Psoas muscle (tissue), 8 donors: ENCODE data around the gene FFAR1. TPM values are rescaled to one million over a fixed set of nuclear protein-coding genes. Genes with fewer than 3 reads are reported as not detected.

Source experiments
- ATAC-seq, 4 donors: fragments of 200-7000 bp; cut with Tn5 transposase; one replicate each; pipeline ENCODE4 v1.9.1; 2020; ENCODE audit warnings: moderate library complexity in 3 of 4, mild to moderate bottlenecking in 2 of 4
- DNase-seq, 2 donors: peaks; one replicate each; pipeline ENCODE4 v3.0.0-alpha.2; 2020
- H3K27ac ChIP-seq: fragments of 200-600 bp; one replicate; pipeline ENCODE4 v1.8.0; 2022
- H3K27me3 ChIP-seq, 3 donors: fragments of 200-600 bp in 1 of 3; one replicate each; pipeline versions ENCODE4 v1.6.1 to v1.8.0; 2013 to 2022; ENCODE audit warnings: low read length in 2 of 3, mild to moderate bottlenecking in 2 of 3, moderate library complexity in 1 of 3; ENCODE audit not compliant: insufficient read depth in 3 of 3
- H3K36me3 ChIP-seq, 2 donors: fragments of 200-600 bp in 1 of 2; one replicate each; pipeline versions ENCODE4 v1.6.1 to v1.8.0; 2013 to 2022; ENCODE audit warnings: low read depth in 1 of 2, mild to moderate bottlenecking in 1 of 2, moderate library complexity in 1 of 2; ENCODE audit not compliant: insufficient read depth in 1 of 2
- H3K4me1 ChIP-seq: fragments of 200-600 bp; one replicate; pipeline ENCODE4 v1.8.0; 2022
- H3K4me3 ChIP-seq: fragments of 200-600 bp; one replicate; pipeline ENCODE4 v1.8.0; 2022; ENCODE audit warnings: mild to moderate bottlenecking
- H3K9me3 ChIP-seq: fragments of 200-600 bp; one replicate; pipeline ENCODE4 v1.8.0; 2022
- WGBS, 3 donors: extraction: QIAGEN DNeasy Blood & Tissue Kit; methylation state at CpG; one replicate each; pipeline versions ENCODE4 v1.1.6 to v1.1.7; 2013; 5-methylcytosine and 5-hydroxymethylcytosine counted together
- intact Hi-C, 2 donors: fragments of 100-400 bp; cut with DNase I; formaldehyde crosslinking; loops; one replicate each; pipeline versions ENCODE4 v1.11.0 to v1.14.2; 2022
- polyA plus RNA-seq, 3 donors: library from polyadenylated mRNA; stranded (reverse); fragments of 200-250 nt; gene quantifications; one replicate each; pipeline ENCODE4 v1.2.3, GENCODE V29; 2013
- total RNA-seq, 4 donors: library from RNA; stranded (reverse); fragmentation: NEBNext Ultra II Directional in 2 of 4; extraction: Animal tissue kit (Norgen Biotek cat#: 25700) in 2 of 4; gene quantifications; one replicate each; pipeline versions ENCODE4 v1.2.1 to v1.2.4, GENCODE V29; 2021 to 2023
- TF ChIP-seq, protein P1 (sequence below): fragments of 200-600 bp; IDR thresholded peaks from one replicate; pipeline ENCODE4 v1.8.0; 2022; ENCODE audit warnings: antibody characterized with exemption
- donor health status: healthy with polysubstance abuse.
- donor health status: DM: no; HTN: no; CAD: no; lungs with moderate emphysema.
- donor health status: Bipolar disorder and iron deficiency.
- donor health status: healthy.
- donor health status: DM: yes; HTN: yes; CAD: no.
- donor health status: DM: no; HTN: no; CAD: no.
- donor health status: DM: no; HTN: no; CAD: no.
- donor health status: DM: yes; HTN: yes; CAD: no.

Gene FFAR1
- total and polyA plus RNA-seq, 7 donors: not detected

DNA sequence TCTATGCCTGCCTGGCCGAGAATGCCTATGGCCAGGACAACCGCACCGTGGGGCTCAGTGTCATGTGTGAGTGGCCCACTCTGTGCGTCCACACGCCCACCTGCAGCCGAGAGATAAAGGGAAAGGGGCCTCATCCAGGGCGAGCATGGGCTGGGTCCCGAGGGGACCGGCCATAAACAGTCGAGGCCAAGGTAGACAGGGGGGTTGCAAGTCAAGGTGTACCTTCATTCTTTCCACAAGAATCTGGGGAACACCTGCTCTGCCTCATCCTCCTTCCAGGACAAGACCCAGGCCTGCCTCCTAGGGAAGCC, 47.4 kb upstream of the FFAR1 start:
- Histone ChIP-seq H3K27me3 (peaks cover 0 to 38% (median 7%) of the 10 kb centered on the region in 3 donors), H3K36me3 (no peaks in the 10 kb centered on the region), H3K4me1 (no peaks in the 10 kb centered on the region), H3K27ac (no peak overlapping the region), H3K9me3 (no peaks in the 10 kb centered on the region), H3K4me3 (no peak overlapping the region)
- 63 to 81% (median 69%) methylated on average over 10 of the region's 10 CpGs for WGBS, 3 donors
- DNase-seq (no peak), ATAC-seq (no peak)
- TF ChIP-seq, protein P1, sequence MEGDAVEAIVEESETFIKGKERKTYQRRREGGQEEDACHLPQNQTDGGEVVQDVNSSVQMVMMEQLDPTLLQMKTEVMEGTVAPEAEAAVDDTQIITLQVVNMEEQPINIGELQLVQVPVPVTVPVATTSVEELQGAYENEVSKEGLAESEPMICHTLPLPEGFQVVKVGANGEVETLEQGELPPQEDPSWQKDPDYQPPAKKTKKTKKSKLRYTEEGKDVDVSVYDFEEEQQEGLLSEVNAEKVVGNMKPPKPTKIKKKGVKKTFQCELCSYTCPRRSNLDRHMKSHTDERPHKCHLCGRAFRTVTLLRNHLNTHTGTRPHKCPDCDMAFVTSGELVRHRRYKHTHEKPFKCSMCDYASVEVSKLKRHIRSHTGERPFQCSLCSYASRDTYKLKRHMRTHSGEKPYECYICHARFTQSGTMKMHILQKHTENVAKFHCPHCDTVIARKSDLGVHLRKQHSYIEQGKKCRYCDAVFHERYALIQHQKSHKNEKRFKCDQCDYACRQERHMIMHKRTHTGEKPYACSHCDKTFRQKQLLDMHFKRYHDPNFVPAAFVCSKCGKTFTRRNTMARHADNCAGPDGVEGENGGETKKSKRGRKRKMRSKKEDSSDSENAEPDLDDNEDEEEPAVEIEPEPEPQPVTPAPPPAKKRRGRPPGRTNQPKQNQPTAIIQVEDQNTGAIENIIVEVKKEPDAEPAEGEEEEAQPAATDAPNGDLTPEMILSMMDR: no peak
- intact Hi-C loops: no loop called here

DNA sequence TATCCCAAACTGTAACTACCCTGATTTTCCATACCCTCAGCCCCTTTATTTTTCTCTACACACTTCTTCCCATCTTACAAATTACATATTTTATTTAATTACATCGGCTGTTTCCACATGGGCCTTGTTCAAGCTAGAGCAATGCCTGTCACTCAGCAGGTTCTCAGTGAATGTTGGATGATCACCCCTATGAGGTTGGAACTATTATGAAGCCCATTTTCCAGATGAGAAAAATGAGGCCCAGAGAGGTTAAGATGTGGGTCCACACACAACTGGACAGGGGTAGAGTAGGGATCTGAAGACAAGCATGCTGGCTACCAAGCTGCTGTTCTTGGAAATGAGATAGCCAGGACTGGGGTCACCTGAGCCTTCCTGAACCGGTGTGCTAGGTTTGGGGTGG, 45.7 kb upstream of the FFAR1 start:
- TF ChIP-seq, protein P1: no peak
- ATAC-seq (no peak), DNase-seq (no peak)
- Histone ChIP-seq H3K4me1 (no peaks in the 10 kb centered on the region), H3K27me3 (peaks cover 0 to 35% (median 9%) of the 10 kb centered on the region in 3 donors), H3K27ac (no peak overlapping the region), H3K9me3 (no peaks in the 10 kb centered on the region), H3K36me3 (no peaks in the 10 kb centered on the region), H3K4me3 (no peak overlapping the region)
- 89 to 93% (median 90%) methylated on average over 2 of the region's 2 CpGs for WGBS, 3 donors
- intact Hi-C loops: no loop called here

DNA sequence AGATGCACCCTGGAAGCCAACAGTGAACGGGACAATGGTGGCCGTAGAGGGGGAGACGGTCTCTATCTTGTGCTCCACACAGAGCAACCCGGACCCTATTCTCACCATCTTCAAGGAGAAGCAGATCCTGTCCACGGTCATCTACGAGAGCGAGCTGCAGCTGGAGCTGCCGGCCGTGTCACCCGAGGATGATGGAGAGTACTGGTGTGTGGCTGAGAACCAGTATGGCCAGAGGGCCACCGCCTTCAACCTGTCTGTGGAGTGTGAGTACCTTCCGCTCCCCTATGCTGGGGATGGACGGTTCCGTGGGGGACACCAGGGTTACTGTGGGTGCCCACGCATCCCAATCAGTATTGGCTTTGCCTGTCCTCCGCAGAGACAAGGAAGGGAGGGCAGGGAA, 45.3 kb upstream of the FFAR1 start:
- WGBS, 3 donors: 78 to 80% (median 78%) methylated on average over 16 of the region's 16 CpGs
- no peak for DNase-seq
- peaks cover 0 to 35% (median 9%) of the 10 kb centered on the region in 3 donors for H3K27me3 ChIP-seq

DNA sequence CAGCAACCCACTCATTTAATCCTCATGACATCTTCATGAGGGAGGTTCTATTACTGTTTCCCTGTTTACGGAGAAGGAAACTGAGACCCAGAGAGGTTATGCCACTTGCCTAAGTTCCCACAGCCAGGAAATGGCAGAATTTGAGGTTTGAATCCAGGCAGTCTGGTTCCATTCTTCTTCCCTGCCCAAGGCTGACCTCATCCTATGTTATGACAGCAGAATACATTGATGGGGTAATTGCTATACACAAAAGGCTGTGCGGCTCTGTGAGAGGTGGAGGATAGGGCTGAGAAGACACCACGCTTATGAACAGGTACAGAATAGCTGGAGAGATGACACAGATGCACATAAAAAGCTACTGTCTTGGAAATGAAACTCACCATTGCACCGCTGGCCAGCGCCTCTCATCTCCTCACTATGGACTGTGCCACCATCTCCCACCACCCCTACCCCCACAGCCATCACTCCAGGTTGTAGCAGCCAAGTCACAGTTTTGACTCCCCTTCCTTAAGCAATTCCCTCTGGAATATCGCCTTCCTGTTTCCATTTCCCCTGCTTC, 44.3 kb upstream of the FFAR1 start:
- 81 to 82% (median 82%) methylated on average over 6 of the region's 6 CpGs for whole genome bisulfite sequencing, 3 donors
- Histone ChIP-seq H3K27me3 (peaks cover 0 to 35% (median 9%) of the 10 kb centered on the region in 3 donors), H3K4me3 (no peak overlapping the region), H3K4me1 (no peaks in the 10 kb centered on the region), H3K9me3 (no peaks in the 10 kb centered on the region), H3K27ac (no peak overlapping the region), H3K36me3 (no peaks in the 10 kb centered on the region)
- ATAC-seq: no peak
- no peak for DNase-seq
- intact Hi-C loops: no loop called here
- TF ChIP-seq, protein P1: no peak

More for the DNA sequence above, 45.3 kb upstream of the FFAR1 start:
- Histone ChIP-seq H3K9me3 (no peaks in the 10 kb centered on the region), H3K4me3 (no peak overlapping the region), H3K36me3 (no peaks in the 10 kb centered on the region), H3K4me1 (no peaks in the 10 kb centered on the region), H3K27ac (no peak overlapping the region)
- ATAC-seq: no peak
- intact Hi-C loops: no loop called here
- TF ChIP-seq, protein P1: no peak

DNA sequence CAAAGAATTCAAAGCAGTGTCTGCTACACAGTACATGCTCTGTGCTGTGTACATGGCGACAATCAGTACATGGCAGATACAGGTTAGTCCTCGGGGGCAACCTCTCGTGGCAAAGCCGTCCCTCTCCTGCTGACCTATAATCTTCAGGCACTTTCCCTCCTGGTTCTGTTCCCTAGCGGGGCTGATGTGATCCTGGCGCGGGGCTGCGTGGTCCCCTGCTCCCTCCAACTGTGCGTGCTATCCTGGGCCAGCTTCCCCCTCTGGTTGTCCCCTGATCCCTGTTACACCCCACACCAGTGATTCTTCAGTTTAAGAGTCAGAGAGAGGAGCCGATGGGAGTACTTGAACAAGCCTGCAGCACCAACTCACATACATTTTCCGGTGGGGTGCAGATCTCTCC, 43.7 kb upstream of the FFAR1 start:
- Histone ChIP-seq H3K4me1 (no peaks in the 10 kb centered on the region), H3K27me3 (peaks cover 0 to 39% (median 9%) of the 10 kb centered on the region in 3 donors), H3K9me3 (no peaks in the 10 kb centered on the region), H3K4me3 (no peak overlapping the region), H3K36me3 (no peaks in the 10 kb centered on the region), H3K27ac (no peak overlapping the region)
- 63 to 70% (median 66%) methylated on average over 11 of the region's 11 CpGs for WGBS, 3 donors
- intact Hi-C loops: no loop called here
- TF ChIP-seq, protein P1: no peak
- DNase-seq (no peak), ATAC-seq (no peak)
